Mucosa of rectum (tissue), 2 donors: ENCODE data around the gene SBF1.
"Not testable (repeated sequence)": the region's sequence is repeated elsewhere in the genome, so short reads cannot be mapped to it uniquely, and the experiment has no call there.

ENCODE experiments used
- H3K27ac ChIP-seq, 2 donors: one replicate each; pipeline ENCODE4 v1.7.0; 2013; ENCODE audit warnings: inconsistent platforms in 2 of 2, low read depth in 2 of 2, low read length in 2 of 2
- H3K27me3 ChIP-seq, 2 donors: one replicate each; pipeline ENCODE4 v1.7.0; 2013; ENCODE audit warnings: low read length in 2 of 2; ENCODE audit not compliant: control insufficient read depth in 2 of 2, insufficient read depth in 2 of 2
- H3K36me3 ChIP-seq, 2 donors: one replicate each; pipeline ENCODE4 v1.7.0; 2013; ENCODE audit warnings: low read length in 2 of 2; ENCODE audit not compliant: control insufficient read depth in 2 of 2, insufficient read depth in 2 of 2
- H3K4me1 ChIP-seq, 2 donors: one replicate each; pipeline ENCODE4 v1.7.0; 2013; ENCODE audit warnings: low read length in 2 of 2, mild to moderate bottlenecking in 1 of 2; ENCODE audit not compliant: control insufficient read depth in 2 of 2, insufficient read depth in 2 of 2
- H3K4me3 ChIP-seq, 2 donors: one replicate each; pipeline ENCODE4 v1.7.0; 2013; ENCODE audit warnings: low read length in 2 of 2
- H3K9ac ChIP-seq, 2 donors: one replicate each; pipeline ENCODE4 v1.7.0; 2013; ENCODE audit warnings: low read length in 2 of 2, low read depth in 1 of 2, mild to moderate bottlenecking in 1 of 2
- H3K9me3 ChIP-seq, 2 donors: one replicate each; pipeline ENCODE4 v1.7.0; 2013; ENCODE audit warnings: low read length in 2 of 2; ENCODE audit not compliant: control insufficient read depth in 2 of 2
- donor health status: healthy.
- donor health status: Normal muscosa, but diverticular disease.

The SBF1 gene

GRCh38 chr22:50474710-50475651, at the start of gene SBF1:
TSS of gene SBF1 (minus strand) at chr22:50475035. CDS start at chr22:50474840, 195 bp downstream.
- no peaks in the 10 kb centered on the region for H3K9me3 ChIP-seq
- peaks cover 0 to 2% of the 10 kb centered on the region in 2 donors for H3K36me3 ChIP-seq
- H3K4me1 ChIP-seq = peaks cover 46% of the 10 kb centered on the region in 2 donors
- H3K9ac ChIP-seq = peak within 1 kb of the TSS; percentile 84
- peak within 1 kb of the TSS; percentile 82 to 83 for H3K4me3 ChIP-seq
- H3K27me3 ChIP-seq = peaks cover 0 to 4% of the 10 kb centered on the region in 2 donors
- peak within 1 kb of the TSS; percentile 67 to 72 for H3K27ac ChIP-seq

GRCh38 chr22:50523806-50524675, 49.2 kb upstream of the SBF1 start:
- H3K9ac ChIP-seq = peak overlapping the region; percentile 38 to 80
- peak overlapping the region; percentile 78 to 81 for H3K4me3 ChIP-seq
- peak overlapping the region; percentile 92 to 97 for H3K27ac ChIP-seq
- H3K4me1 ChIP-seq = peaks cover 28 to 31% of the 10 kb centered on the region in 2 donors
- H3K27me3 ChIP-seq = no peaks in the 10 kb centered on the region
- peaks cover 32 to 37% of the 10 kb centered on the region in 2 donors for H3K36me3 ChIP-seq
- no peaks in the 10 kb centered on the region for H3K9me3 ChIP-seq

- peaks cover 28 to 31% of the 10 kb centered on the region in 2 donors for H3K4me1 ChIP-seq
Observed at GRCh38 chr22:50523458-50523805, 48.6 kb upstream of the SBF1 start.

GRCh38 chr22:50522806-50523438, 48.1 kb upstream of the SBF1 start:
- peaks cover 36 to 45% of the 10 kb centered on the region in 2 donors for H3K36me3 ChIP-seq
- H3K9me3 ChIP-seq = no peaks in the 10 kb centered on the region
- no peak overlapping the region for H3K27ac ChIP-seq
- no peaks in the 10 kb centered on the region for H3K27me3 ChIP-seq
- H3K9ac ChIP-seq = no peak overlapping the region
- peaks cover 28 to 31% of the 10 kb centered on the region in 2 donors for H3K4me1 ChIP-seq
- no peak overlapping the region for H3K4me3 ChIP-seq

More at GRCh38 chr22:50523458-50523805, 48.6 kb upstream of the SBF1 start:
- Histone ChIP-seq H3K9ac (no peak overlapping the region), H3K27me3 (no peaks in the 10 kb centered on the region), H3K4me3 (peak overlapping the region; percentile 22 to 81), H3K36me3 (peaks cover 32 to 43% of the 10 kb centered on the region in 2 donors), H3K9me3 (no peaks in the 10 kb centered on the region), H3K27ac (no peak overlapping the region)

GRCh38 chr22:50522208-50522805, 47.5 kb upstream of the SBF1 start:
- Histone ChIP-seq H3K4me3 (no peak overlapping the region), H3K4me1 (peaks cover 26 to 30% of the 10 kb centered on the region in 2 donors), H3K36me3 (peaks cover 42 to 48% of the 10 kb centered on the region in 2 donors), H3K9ac (no peak overlapping the region), H3K27me3 (no peaks in the 10 kb centered on the region), H3K27ac (no peak overlapping the region), H3K9me3 (no peaks in the 10 kb centered on the region)

- Histone ChIP-seq H3K9me3 (no peaks in the 10 kb centered on the region), H3K27me3 (no peaks in the 10 kb centered on the region), H3K9ac (no peak overlapping the region), H3K4me3 (no peak overlapping the region), H3K27ac (no peak overlapping the region), H3K4me1 (peaks cover 23 to 24% of the 10 kb centered on the region in 2 donors), H3K36me3 (peaks cover 46 to 52% of the 10 kb centered on the region in 2 donors)
Observed at GRCh38 chr22:50521710-50522109, 46.9 kb upstream of the SBF1 start.

- Histone ChIP-seq H3K4me1 (peaks cover 17 to 21% of the 10 kb centered on the region in 2 donors), H3K36me3 (peaks cover 52 to 56% of the 10 kb centered on the region in 2 donors), H3K27ac (no peak overlapping the region), H3K9ac (no peak overlapping the region), H3K27me3 (no peaks in the 10 kb centered on the region), H3K9me3 (no peaks in the 10 kb centered on the region), H3K4me3 (no peak overlapping the region)
Observed at GRCh38 chr22:50520826-50521453, 46.1 kb upstream of the SBF1 start.

GRCh38 chr22:50520184-50520583, 45.3 kb upstream of the SBF1 start:
- not testable (repeated sequence) for H3K4me3 ChIP-seq, H3K9me3 ChIP-seq, H3K9ac ChIP-seq, H3K27ac ChIP-seq, H3K27me3 ChIP-seq
- Histone ChIP-seq H3K36me3 (peaks cover 52 to 56% of the 10 kb centered on the region in 2 donors), H3K4me1 (peaks cover 17 to 21% of the 10 kb centered on the region in 2 donors)

GRCh38 chr22:50519151-50519550, 44.3 kb upstream of the SBF1 start:
- no peaks in the 10 kb centered on the region for H3K27me3 ChIP-seq
- H3K9ac ChIP-seq = no peak overlapping the region
- H3K36me3 ChIP-seq = peaks cover 52 to 61% of the 10 kb centered on the region in 2 donors
- H3K27ac ChIP-seq = no peak overlapping the region
- H3K9me3 ChIP-seq = no peaks in the 10 kb centered on the region
- peaks cover 10 to 15% of the 10 kb centered on the region in 2 donors for H3K4me1 ChIP-seq
- H3K4me3 ChIP-seq = no peak overlapping the region
